Measurements from ENCODE around the gene IQGAP3.
A peak's percentile ranks its signal among the peaks of the same experiment; 100 is the strongest.
"Not testable (repeated sequence)": the region's sequence is repeated elsewhere in the genome, so short reads cannot be mapped to it uniquely, and the experiment has no call there.

The IQGAP3 gene

DNA sequence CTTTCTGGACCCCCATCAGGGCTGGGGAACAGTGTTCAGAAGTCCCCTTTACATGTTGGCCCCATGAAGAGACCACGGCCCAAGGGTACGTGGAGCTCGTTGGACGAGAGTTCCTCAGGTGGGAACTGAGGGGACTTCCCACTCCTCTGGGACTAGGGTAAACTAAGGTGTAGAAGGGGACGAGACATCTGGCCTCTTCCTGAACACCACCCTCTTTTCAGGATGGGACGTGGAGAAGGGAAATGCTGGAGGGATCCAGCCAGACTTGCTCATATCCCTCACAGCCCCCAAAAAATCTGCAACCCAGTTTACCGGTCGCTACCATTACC lies 21.3 kb upstream of the IQGAP3 start:
- Histone ChIP-seq H3K27ac (ENCODE audit: low read length) (no peak overlapping the region), H3K27me3 (ENCODE audit: control insufficient read depth, insufficient read depth, low read length) (no peaks in the 10 kb centered on the region), H3K9me3 (ENCODE audit: control insufficient read depth, insufficient read depth, low read length) (no peaks in the 10 kb centered on the region), H3K36me3 (ENCODE audit: control insufficient read depth, insufficient read depth, low read length) (peaks cover 42% of the 10 kb centered on the region), H3K4me1 (ENCODE audit: control insufficient read depth, insufficient read depth, low read length) (no peaks in the 10 kb centered on the region; the same call in 1 of the 2 replicates), H3K4me3 (ENCODE audit: low read length) (no peak overlapping the region)
- no CpG with 5 or more reads among the region's 8 CpGs for WGBS (ENCODE audit: insufficient coverage, insufficient read length)
- DNase-seq (ENCODE audit: low read depth, low spot score) = no peak

DNA sequence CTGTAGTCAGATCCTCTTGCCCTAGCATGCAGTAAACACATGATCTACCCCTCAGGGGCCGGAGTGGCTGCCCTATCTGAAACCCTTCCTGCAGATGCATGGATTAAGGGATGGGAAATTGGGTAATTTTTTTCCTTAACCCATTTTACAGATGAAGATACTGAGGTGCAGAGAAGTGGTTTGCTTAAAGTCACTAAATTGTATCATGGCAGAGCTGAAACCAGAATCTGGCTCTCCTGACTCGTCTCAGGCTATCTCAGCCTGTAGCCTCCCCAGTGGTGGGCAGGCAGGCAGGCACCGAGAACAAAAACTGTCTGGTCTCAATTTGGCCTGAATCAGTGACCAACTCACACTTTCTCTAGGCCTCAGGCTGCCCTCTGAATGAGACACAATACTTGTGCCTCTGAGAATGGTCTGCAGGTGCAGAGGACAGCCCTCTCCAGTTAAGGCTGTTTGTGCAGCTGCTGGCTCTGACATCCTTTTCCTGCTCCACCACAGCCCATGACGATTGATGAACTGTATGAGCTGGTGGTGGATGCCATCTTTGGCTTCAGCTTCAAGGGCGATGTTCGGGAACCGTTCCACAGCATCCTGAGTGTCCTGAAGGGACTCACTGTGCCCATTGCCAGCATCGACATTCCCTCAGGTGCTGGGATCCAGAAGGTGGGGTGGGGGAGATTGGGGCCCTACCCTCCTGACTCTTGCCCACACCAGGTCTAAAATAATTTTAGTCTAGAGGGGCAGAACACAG lies 20.7 kb upstream of the IQGAP3 start:
- Histone ChIP-seq H3K4me3 (ENCODE audit: low read length) (no peak overlapping the region), H3K9me3 (ENCODE audit: control insufficient read depth, insufficient read depth, low read length) (no peaks in the 10 kb centered on the region), H3K36me3 (ENCODE audit: control insufficient read depth, insufficient read depth, low read length) (peaks cover 38% of the 10 kb centered on the region), H3K27me3 (ENCODE audit: control insufficient read depth, insufficient read depth, low read length) (no peaks in the 10 kb centered on the region), H3K4me1 (ENCODE audit: control insufficient read depth, insufficient read depth, low read length) (no peaks in the 10 kb centered on the region; the same call in 1 of the 2 replicates), H3K27ac (ENCODE audit: low read length) (no peak overlapping the region)
- no CpG with 5 or more reads among the region's 8 CpGs for WGBS (ENCODE audit: insufficient coverage, insufficient read length)
- DNase-seq (ENCODE audit: low read depth, low spot score) = no peak

DNA sequence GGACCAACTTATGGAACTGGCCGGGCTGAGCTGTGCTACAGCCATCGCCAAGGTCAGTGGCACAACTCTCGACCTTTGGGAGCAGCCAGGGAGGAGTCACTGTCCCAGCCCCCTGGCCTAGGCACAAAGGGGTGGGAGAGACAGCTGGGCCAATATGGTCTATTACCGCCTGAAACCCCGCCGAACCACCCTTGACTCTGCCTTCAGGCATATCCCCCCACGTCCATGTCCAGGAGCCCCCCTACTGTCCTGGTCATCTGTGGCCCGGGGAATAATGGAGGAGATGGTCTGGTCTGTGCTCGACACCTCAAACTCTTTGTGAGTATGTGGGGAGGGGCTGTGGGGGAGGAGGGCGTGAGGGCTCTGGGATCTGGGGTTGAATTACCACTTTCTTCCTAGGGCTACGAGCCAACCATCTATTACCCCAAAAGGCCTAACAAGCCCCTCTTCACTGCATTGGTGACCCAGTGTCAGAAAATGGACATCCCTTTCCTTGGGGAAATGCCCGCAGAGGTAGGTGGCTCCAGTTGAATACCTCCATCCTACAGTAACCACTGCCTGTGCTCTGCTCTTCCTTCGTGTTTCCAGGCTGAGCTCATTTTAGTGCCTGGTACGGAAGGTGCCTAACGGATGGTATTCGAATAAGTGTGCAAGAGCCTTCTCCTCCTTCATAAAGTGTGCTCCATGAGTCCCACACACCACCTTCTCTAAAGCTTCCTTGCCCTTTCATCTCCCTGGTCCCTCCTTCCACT lies 20.0 kb upstream of the IQGAP3 start:
- no peak overlapping the region for H3K27ac ChIP-seq (ENCODE audit: low read length)
- H3K36me3 ChIP-seq (ENCODE audit: control insufficient read depth, insufficient read depth, low read length) = peaks cover 32% of the 10 kb centered on the region
- no peak for DNase-seq (ENCODE audit: low read depth, low spot score)
- no CpG with 5 or more reads among the region's 16 CpGs for WGBS (ENCODE audit: insufficient coverage, insufficient read length)
- peak overlapping the region; percentile 86 for H3K4me3 ChIP-seq (ENCODE audit: low read length)
- H3K4me1 ChIP-seq (ENCODE audit: control insufficient read depth, insufficient read depth, low read length) = no peaks in the 10 kb centered on the region; the same call in 1 of the 2 replicates
- no peaks in the 10 kb centered on the region for H3K9me3 ChIP-seq (ENCODE audit: control insufficient read depth, insufficient read depth, low read length)
- H3K27me3 ChIP-seq (ENCODE audit: control insufficient read depth, insufficient read depth, low read length) = no peaks in the 10 kb centered on the region

DNA sequence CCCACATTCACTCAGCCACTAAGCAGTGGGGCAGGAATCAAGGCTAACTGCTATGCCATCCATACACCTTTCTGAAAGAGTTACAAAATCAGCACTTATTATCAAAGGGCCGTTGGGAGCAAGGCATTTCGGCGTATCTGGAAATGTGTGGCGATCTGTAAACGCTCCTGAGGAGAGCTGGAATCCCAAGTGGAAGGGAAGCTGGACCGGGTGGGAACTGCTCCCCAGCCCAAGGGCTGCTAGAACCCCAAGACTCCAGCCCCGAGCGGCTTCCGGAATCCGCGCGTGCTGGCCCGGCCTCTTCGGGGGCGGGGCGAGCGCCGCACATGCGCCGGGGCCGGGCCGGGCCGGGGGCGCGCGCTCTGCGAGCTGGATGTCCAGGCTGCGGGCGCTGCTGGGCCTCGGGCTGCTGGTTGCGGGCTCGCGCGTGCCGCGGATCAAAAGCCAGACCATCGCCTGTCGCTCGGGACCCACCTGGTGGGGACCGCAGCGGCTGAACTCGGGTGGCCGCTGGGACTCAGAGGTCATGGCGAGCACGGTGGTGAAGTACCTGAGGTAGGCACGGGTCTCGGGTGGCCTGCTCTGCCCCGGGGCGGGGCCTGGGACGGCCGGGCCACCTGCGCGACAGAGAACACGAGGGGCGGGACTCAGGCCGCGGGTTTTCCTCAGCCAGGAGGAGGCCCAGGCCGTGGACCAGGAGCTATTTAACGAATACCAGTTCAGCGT lies 19.2 kb upstream of the IQGAP3 start, which contains the start of gene NAXE:
Gene NAXE (plus strand): TSS at position 345 of the 726 bp plus-strand sequence. CDS start 29 bp downstream, at position 374.
- no peaks in the 10 kb centered on the region; the same call in 1 of the 2 replicates for H3K4me1 ChIP-seq (ENCODE audit: control insufficient read depth, insufficient read depth, low read length)
- peaks cover 27% of the 10 kb centered on the region for H3K36me3 ChIP-seq (ENCODE audit: control insufficient read depth, insufficient read depth, low read length)
- H3K4me3 ChIP-seq (ENCODE audit: low read length) = peak within 1 kb of the TSS; percentile 86
- H3K9me3 ChIP-seq (ENCODE audit: control insufficient read depth, insufficient read depth, low read length) = no peaks in the 10 kb centered on the region
- no peak within 1 kb of the TSS for H3K27ac ChIP-seq (ENCODE audit: low read length)
- DNase-seq (ENCODE audit: low read depth, low spot score) = peak; percentile 55
- WGBS (ENCODE audit: insufficient coverage, insufficient read length) = no CpG with 5 or more reads among the region's 60 CpGs
- H3K27me3 ChIP-seq (ENCODE audit: control insufficient read depth, insufficient read depth, low read length) = no peaks in the 10 kb centered on the region

DNA sequence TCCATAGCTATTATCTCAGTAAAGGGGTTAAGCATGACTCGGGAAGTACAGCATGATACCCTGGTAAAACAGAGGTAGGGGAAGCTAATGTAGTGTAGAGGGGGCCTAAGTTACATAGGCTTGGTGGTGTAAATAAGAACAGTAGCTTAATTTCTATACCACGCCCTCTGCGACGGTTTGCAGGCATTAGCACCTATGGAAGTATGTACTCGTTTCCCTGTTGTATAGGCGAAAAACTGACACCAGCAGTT lies 18.7 kb upstream of the IQGAP3 start:
- WGBS (ENCODE audit: insufficient coverage, insufficient read length) = no CpG with 5 or more reads among the region's 6 CpGs

DNA sequence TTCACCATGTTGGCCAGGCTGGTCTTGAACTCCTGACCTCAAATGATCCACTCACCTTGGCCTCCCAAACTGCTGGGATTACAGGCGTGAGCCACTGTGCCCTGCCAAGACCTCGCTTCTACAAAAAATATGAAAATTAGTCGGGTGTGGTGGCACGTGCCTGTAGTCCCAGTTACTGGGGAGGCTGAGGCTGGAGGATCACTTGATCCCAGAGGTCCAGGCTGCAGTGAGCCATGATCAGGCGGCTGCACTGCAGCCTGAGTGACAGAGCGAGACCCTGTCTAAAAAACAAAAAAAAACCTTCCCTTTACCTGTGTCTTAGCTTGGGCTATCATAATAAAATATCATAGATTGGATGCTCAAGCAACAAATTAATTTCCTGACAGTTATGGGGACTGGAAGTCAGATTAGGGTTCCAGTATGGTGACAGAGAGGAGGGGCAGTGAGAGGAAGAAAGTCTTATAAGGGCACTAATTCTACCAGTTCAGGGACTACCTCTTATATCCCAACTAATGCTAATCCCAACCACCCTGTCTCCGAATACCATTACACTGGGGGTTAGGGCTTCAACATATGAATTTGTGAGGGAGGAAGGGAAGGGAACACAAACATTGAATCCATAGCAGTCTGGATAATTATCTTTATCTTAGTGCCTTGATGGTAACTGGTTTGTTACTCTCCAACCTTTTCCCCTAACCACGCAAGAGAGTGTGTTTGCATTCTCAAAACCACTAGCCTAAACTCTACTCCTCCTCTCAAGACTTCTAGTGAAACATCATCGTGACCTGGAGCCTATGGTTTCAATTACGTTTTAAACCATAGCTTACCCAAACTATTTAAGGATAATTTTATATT lies 18.2 kb upstream of the IQGAP3 start:
- H3K4me1 ChIP-seq (ENCODE audit: control insufficient read depth, insufficient read depth, low read length) = no peaks in the 10 kb centered on the region; the same call in 1 of the 2 replicates
- no peak overlapping the region for H3K4me3 ChIP-seq (ENCODE audit: low read length)
- WGBS (ENCODE audit: insufficient coverage, insufficient read length) = no CpG with 5 or more reads among the region's 10 CpGs
- peaks cover 17% of the 10 kb centered on the region for H3K36me3 ChIP-seq (ENCODE audit: control insufficient read depth, insufficient read depth, low read length)
- no peak overlapping the region for H3K27ac ChIP-seq (ENCODE audit: low read length)
- H3K9me3 ChIP-seq (ENCODE audit: control insufficient read depth, insufficient read depth, low read length) = no peaks in the 10 kb centered on the region
- H3K27me3 ChIP-seq (ENCODE audit: control insufficient read depth, insufficient read depth, low read length) = no peaks in the 10 kb centered on the region
- no peak for DNase-seq (ENCODE audit: low read depth, low spot score)

More for the DNA sequence above, 18.7 kb upstream of the IQGAP3 start:
- H3K4me3 ChIP-seq (ENCODE audit: low read length) = peak overlapping the region; percentile 33; the same call in 1 of the 2 replicates
- H3K36me3 ChIP-seq (ENCODE audit: control insufficient read depth, insufficient read depth, low read length) = peaks cover 22% of the 10 kb centered on the region
- DNase-seq (ENCODE audit: low read depth, low spot score) = no peak
- H3K9me3 ChIP-seq (ENCODE audit: control insufficient read depth, insufficient read depth, low read length) = no peaks in the 10 kb centered on the region
- H3K27me3 ChIP-seq (ENCODE audit: control insufficient read depth, insufficient read depth, low read length) = no peaks in the 10 kb centered on the region
- no peaks in the 10 kb centered on the region; the same call in 1 of the 2 replicates for H3K4me1 ChIP-seq (ENCODE audit: control insufficient read depth, insufficient read depth, low read length)
- H3K27ac ChIP-seq (ENCODE audit: low read length) = no peak overlapping the region

DNA sequence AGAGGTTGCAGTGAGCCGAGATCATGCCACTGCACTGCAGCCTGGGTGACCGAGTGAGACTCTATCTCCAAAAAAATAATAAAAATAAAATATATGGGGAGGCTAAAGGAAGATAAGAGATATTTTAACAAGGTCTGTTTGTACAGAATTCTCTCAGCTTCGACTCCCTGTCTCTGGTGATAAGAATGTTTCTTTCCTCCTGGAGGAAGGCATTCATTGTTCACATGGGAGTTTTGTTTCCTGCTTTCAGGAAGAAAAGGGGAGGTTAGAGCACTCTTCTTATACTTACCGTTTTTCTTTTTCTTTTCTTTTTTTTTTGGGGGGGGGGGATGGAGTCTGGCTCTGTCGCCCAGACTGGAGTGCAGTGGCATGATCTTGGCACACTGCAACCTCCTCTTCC lies 17.2 kb upstream of the IQGAP3 start:
- H3K9me3 ChIP-seq (ENCODE audit: control insufficient read depth, insufficient read depth, low read length) = no peaks in the 10 kb centered on the region
- H3K27ac ChIP-seq (ENCODE audit: low read length) = no peak overlapping the region
- H3K36me3 ChIP-seq (ENCODE audit: control insufficient read depth, insufficient read depth, low read length) = peaks cover 10% of the 10 kb centered on the region; the same call in 1 of the 2 replicates
- no peaks in the 10 kb centered on the region for H3K27me3 ChIP-seq (ENCODE audit: control insufficient read depth, insufficient read depth, low read length)
- no CpG with 5 or more reads among the region's 5 CpGs for WGBS (ENCODE audit: insufficient coverage, insufficient read length)
- peaks cover 2% of the 10 kb centered on the region; the same call in 1 of the 2 replicates for H3K4me1 ChIP-seq (ENCODE audit: control insufficient read depth, insufficient read depth, low read length)
- no peak for DNase-seq (ENCODE audit: low read depth, low spot score)
- no peak overlapping the region for H3K4me3 ChIP-seq (ENCODE audit: low read length)

DNA sequence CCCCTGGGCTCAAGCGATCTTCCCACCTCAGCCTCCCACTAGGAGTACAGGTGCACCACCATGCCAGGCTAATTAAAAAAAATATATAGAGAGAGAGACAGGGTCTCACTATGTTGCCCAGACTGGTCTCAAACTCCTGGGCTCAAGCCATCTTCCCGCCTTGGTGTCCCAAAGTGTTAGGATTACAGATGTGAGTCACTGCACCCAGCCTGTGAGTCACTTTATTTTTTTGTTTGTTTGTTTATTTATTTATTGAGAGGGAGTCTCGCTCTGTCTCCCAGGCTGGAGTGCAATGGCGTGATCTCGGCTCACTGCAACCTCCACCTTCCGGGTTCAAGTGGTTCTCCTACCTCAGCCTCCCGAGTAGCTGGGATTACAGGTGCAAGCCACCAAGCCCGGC lies 15.6 kb upstream of the IQGAP3 start:
- WGBS (ENCODE audit: insufficient coverage, insufficient read length) = no CpG with 5 or more reads among the region's 8 CpGs
- H3K4me1 ChIP-seq (ENCODE audit: control insufficient read depth, insufficient read depth, low read length); DNase-seq (ENCODE audit: low read depth, low spot score); H3K9me3 ChIP-seq (ENCODE audit: control insufficient read depth, insufficient read depth, low read length); H3K4me3 ChIP-seq (ENCODE audit: low read length); H3K36me3 ChIP-seq (ENCODE audit: control insufficient read depth, insufficient read depth, low read length); H3K27ac ChIP-seq (ENCODE audit: low read length); H3K27me3 ChIP-seq (ENCODE audit: control insufficient read depth, insufficient read depth, low read length): not testable (repeated sequence)

DNA sequence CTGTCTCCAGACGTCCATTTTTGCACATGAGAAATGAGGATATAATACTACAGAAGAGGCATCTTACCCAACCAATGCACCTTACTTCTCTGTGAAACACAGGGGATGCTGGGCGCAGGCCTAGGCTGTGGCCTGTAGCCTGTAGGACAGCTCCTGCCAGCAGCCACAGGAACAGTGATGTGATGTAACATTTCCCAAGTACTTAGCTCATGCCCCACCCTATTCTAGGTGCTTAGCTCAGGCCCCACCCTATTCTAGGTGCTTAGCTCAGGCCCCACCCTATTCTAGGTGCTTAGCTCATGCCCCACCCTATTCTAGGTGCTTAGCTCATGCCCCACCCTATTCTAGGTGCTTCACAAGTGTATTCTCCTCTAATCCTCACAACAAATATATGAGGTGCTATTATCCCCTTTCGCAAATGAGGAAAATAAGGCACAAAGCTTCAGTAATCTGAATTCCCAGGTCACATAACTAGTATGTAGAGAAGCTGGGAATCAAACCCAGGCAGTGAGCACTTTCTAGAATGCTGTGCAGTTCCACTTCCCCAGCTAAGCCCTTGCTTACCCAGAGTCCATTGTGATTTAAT lies 14.6 kb upstream of the IQGAP3 start:
- Histone ChIP-seq H3K9me3 (ENCODE audit: control insufficient read depth, insufficient read depth, low read length) (no peaks in the 10 kb centered on the region), H3K27me3 (ENCODE audit: control insufficient read depth, insufficient read depth, low read length) (no peaks in the 10 kb centered on the region), H3K4me1 (ENCODE audit: control insufficient read depth, insufficient read depth, low read length) (peaks cover 5% of the 10 kb centered on the region), H3K4me3 (ENCODE audit: low read length) (no peak overlapping the region), H3K27ac (ENCODE audit: low read length) (no peak overlapping the region), H3K36me3 (ENCODE audit: control insufficient read depth, insufficient read depth, low read length) (no peaks in the 10 kb centered on the region)
- DNase-seq (ENCODE audit: low read depth, low spot score) = no peak
- no CpG with 5 or more reads among the region's 3 CpGs for WGBS (ENCODE audit: insufficient coverage, insufficient read length)
